ENCODE data around the gene PTPRD. TPM values are rescaled to one million over a fixed set of nuclear protein-coding genes. Genes with fewer than 3 reads are reported as not detected.

The PTPRD gene
- total and polyA plus RNA-seq, 2 experiments from 2014 or later: 11.5 to 58.0 TPM

- no peaks in the 10 kb centered on the region for H3K27me3 Mint-ChIP-seq (ENCODE audit: insufficient read depth, low read depth, poor library complexity)
Measured at GRCh38 chr9:8822667-8823025, 1790.2 kb downstream of the PTPRD start.

More at GRCh38 chr9:8822667-8823025, 1790.2 kb downstream of the PTPRD start:
- Histone ChIP-seq H3K4me2 (no peak overlapping the region), H3K36me3 (ENCODE audit: insufficient read depth) (no peaks in the 10 kb centered on the region), H2AFZ (no peak overlapping the region), H3K4me1 (ENCODE audit: insufficient read depth) (peaks cover 24% of the 10 kb centered on the region; the same call in 1 of the 2 replicates), H3K27ac (ENCODE audit: low read depth) (0 out of 2 replicates have a peak overlapping the region, but pooled peaks have one; percentile 6), H3K9me2 (ENCODE audit: insufficient read depth) (0 out of 2 replicates have a peak, but pooled peaks cover 3% of the 10 kb centered on the region), H4K20me1 (replicated peaks; ENCODE audit: insufficient read depth) (no peaks in the 10 kb centered on the region), H3F3A (replicated peaks; ENCODE audit: low read depth) (no peaks in the 10 kb centered on the region), H3K79me2 (replicated peaks; ENCODE audit: insufficient read depth) (no peaks in the 10 kb centered on the region), H3K4me3 (no peak overlapping the region), H3K27me3 (ENCODE audit: insufficient read depth) (no peaks in the 10 kb centered on the region)
- H3K9me3 Mint-ChIP-seq: no peaks in the 10 kb centered on the region; the same call in 2 of the 3 replicates
- peaks cover 44% of the 10 kb centered on the region for H3K4me1 Mint-ChIP-seq
- DNase-seq (ENCODE audit: low spot score) (no peak), ATAC-seq (no peak)
- no peaks in the 10 kb centered on the region for H3K36me3 Mint-ChIP-seq (ENCODE audit: low read depth)
- TF ChIP-seq CREB1 (CRISPR knock-in tag; IDR thresholded peaks at IDR 0.05; ENCODE audit: low read depth): no peak
- no peak for TF ChIP-seq EZH2phosphoT487 (IDR thresholded peaks at IDR 0.05; ENCODE audit: unreplicated experiment)
- TF ChIP-seq POLR2AphosphoS5 (IDR thresholded peaks at IDR 0.05; ENCODE audit: low read depth): no peak
- TF ChIP-seq STAT1 (IDR thresholded peaks at IDR 0.05; ENCODE audit: unreplicated experiment): no peak
- no peak for TF ChIP-seq ZNF331 (CRISPR knock-in tag; IDR thresholded peaks at IDR 0.05; ENCODE audit: low read depth)
- no peak for TF ChIP-seq JUNB (IDR thresholded peaks at IDR 0.05; ENCODE audit: unreplicated experiment)
- TF ChIP-seq CTCF (conservative IDR thresholded peaks at IDR 0.05; ENCODE audit: low read depth in 2 of 2): no peak
- TF ChIP-seq, protein P1, sequence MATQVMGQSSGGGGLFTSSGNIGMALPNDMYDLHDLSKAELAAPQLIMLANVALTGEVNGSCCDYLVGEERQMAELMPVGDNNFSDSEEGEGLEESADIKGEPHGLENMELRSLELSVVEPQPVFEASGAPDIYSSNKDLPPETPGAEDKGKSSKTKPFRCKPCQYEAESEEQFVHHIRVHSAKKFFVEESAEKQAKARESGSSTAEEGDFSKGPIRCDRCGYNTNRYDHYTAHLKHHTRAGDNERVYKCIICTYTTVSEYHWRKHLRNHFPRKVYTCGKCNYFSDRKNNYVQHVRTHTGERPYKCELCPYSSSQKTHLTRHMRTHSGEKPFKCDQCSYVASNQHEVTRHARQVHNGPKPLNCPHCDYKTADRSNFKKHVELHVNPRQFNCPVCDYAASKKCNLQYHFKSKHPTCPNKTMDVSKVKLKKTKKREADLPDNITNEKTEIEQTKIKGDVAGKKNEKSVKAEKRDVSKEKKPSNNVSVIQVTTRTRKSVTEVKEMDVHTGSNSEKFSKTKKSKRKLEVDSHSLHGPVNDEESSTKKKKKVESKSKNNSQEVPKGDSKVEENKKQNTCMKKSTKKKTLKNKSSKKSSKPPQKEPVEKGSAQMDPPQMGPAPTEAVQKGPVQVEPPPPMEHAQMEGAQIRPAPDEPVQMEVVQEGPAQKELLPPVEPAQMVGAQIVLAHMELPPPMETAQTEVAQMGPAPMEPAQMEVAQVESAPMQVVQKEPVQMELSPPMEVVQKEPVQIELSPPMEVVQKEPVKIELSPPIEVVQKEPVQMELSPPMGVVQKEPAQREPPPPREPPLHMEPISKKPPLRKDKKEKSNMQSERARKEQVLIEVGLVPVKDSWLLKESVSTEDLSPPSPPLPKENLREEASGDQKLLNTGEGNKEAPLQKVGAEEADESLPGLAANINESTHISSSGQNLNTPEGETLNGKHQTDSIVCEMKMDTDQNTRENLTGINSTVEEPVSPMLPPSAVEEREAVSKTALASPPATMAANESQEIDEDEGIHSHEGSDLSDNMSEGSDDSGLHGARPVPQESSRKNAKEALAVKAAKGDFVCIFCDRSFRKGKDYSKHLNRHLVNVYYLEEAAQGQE (IDR thresholded peaks at IDR 0.05; ENCODE audit: unreplicated experiment): no peak
- no peak for TF ChIP-seq ZNF462 (CRISPR knock-in tag; IDR thresholded peaks at IDR 0.05)
- TF ChIP-seq, protein P2, sequence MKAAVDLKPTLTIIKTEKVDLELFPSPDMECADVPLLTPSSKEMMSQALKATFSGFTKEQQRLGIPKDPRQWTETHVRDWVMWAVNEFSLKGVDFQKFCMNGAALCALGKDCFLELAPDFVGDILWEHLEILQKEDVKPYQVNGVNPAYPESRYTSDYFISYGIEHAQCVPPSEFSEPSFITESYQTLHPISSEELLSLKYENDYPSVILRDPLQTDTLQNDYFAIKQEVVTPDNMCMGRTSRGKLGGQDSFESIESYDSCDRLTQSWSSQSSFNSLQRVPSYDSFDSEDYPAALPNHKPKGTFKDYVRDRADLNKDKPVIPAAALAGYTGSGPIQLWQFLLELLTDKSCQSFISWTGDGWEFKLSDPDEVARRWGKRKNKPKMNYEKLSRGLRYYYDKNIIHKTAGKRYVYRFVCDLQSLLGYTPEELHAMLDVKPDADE (IDR thresholded peaks at IDR 0.05): no peak
- no peak for TF ChIP-seq ZNF114 (CRISPR knock-in tag; IDR thresholded peaks at IDR 0.05)
- TF ChIP-seq EZH2 (IDR thresholded peaks at IDR 0.05; ENCODE audit: low read depth, unreplicated experiment): no peak
- no peak for TF ChIP-seq NANOG (IDR thresholded peaks at IDR 0.05; ENCODE audit: borderline replicate concordance)
- 0 out of 2 replicates have a peak overlapping the region, but pooled peaks have one; percentile 65 for H3K27ac Mint-ChIP-seq
- no peak overlapping the region for H3K4me3 Mint-ChIP-seq
